ENCODE measurements around the gene GRM5.
"Not testable (repeated sequence)": the region's sequence is repeated elsewhere in the genome, so short reads cannot be mapped to it uniquely, and the experiment has no call there.

Gene GRM5

GRCh38 chr11:88961621-88962020 lies 104.2 kb downstream of the GRM5 start:
- DNase-seq, result not testable (repeated sequence)

GRCh38 chr11:88959857-88960256 lies 105.9 kb downstream of the GRM5 start:
- DNase-seq, result not testable (repeated sequence)

GRCh38 chr11:88950975-88951374 lies 114.8 kb downstream of the GRM5 start:
- no peak for DNase-seq

- not testable (repeated sequence) for DNase-seq
Observed at GRCh38 chr11:88948908-88949307, 116.9 kb downstream of the GRM5 start.

GRCh38 chr11:88947843-88948572 lies 117.8 kb downstream of the GRM5 start:
- not testable (repeated sequence) for DNase-seq

- not testable (repeated sequence) for DNase-seq
Observed at GRCh38 chr11:88929665-88930064, 136.1 kb downstream of the GRM5 start.

GRCh38 chr11:88917065-88917464 lies 148.7 kb downstream of the GRM5 start:
- DNase-seq, result not testable (repeated sequence)

GRCh38 chr11:88909500-88909899 lies 156.3 kb downstream of the GRM5 start:
- DNase-seq, result no peak

GRCh38 chr11:88901436-88901835 lies 164.3 kb downstream of the GRM5 start:
- not testable (repeated sequence) for DNase-seq

- not testable (repeated sequence) for DNase-seq
Observed at GRCh38 chr11:88888855-88889254, 176.9 kb downstream of the GRM5 start.

- no peak for DNase-seq
Observed at GRCh38 chr11:88886796-88887195, 179.0 kb downstream of the GRM5 start.

- DNase-seq, result not testable (repeated sequence)
Observed at GRCh38 chr11:88882800-88883199, 183.0 kb downstream of the GRM5 start.

GRCh38 chr11:88861618-88862017 lies 204.2 kb downstream of the GRM5 start:
- no peak for DNase-seq

- not testable (repeated sequence) for DNase-seq
Observed at GRCh38 chr11:88860431-88860830, 205.4 kb downstream of the GRM5 start.

- not testable (repeated sequence) for DNase-seq
Observed at GRCh38 chr11:88853963-88854362, 211.8 kb downstream of the GRM5 start.

GRCh38 chr11:88851547-88851946 lies 214.2 kb downstream of the GRM5 start:
- not testable (repeated sequence) for DNase-seq

GRCh38 chr11:88849773-88850172 lies 216.0 kb downstream of the GRM5 start:
- not testable (repeated sequence) for DNase-seq

GRCh38 chr11:88849368-88849767 lies 216.4 kb downstream of the GRM5 start:
- DNase-seq, result no peak

GRCh38 chr11:88846266-88846665 lies 219.5 kb downstream of the GRM5 start:
- not testable (repeated sequence) for DNase-seq

- not testable (repeated sequence) for DNase-seq
Observed at GRCh38 chr11:88844941-88845340, 220.8 kb downstream of the GRM5 start.

- not testable (repeated sequence) for DNase-seq
Observed at GRCh38 chr11:88843766-88844426, 221.9 kb downstream of the GRM5 start.

- not testable (repeated sequence) for DNase-seq
Observed at GRCh38 chr11:88838139-88838538, 227.6 kb downstream of the GRM5 start.

- not testable (repeated sequence) for DNase-seq
Observed at GRCh38 chr11:88835709-88836108, 230.1 kb downstream of the GRM5 start.

- no peak for DNase-seq
Observed at GRCh38 chr11:88831303-88831890, 234.4 kb downstream of the GRM5 start.

Measured in suppressor macrophage treated with lipopolysaccharide for 4 hours (primary cell).